ENCODE results near the gene CASP12. TPM values are rescaled to one million over a fixed set of nuclear protein-coding genes. Genes with fewer than 3 reads are reported as not detected.

CASP12 gene
- total RNA-seq, 4 donors from 2014 or later, result not detected

DNA sequence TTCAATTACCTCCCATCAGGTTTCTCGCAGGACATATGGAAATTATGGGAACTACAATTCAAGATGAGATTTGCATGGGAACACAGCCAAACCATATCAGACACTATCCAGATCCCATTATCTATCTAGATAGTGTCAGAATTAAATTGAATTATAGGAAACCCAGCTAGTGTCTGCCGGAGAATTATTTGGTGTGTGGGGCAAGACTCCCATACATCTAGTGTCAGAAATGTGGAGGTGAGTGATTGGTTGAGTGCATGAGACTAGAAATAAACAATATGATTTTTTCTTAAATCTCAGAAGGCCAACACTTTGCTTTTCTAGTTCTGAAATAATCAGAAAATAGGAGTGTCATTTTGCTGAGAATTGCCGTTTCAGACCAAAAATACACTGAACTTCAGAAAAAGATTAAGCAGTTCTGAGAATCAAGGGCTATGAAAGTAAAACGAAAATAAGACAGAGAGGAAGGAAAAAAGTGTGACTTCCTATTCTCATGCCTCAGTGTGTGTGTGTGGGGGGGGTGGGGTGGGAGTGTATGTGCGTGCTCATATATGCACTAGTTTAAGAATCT lies 21.3 kb downstream of the CASP12 start:
- Histone ChIP-seq H3K4me1 (no peaks in the 10 kb centered on the region), H3K27ac (no peak overlapping the region), H3K4me3 (no peak overlapping the region)

GRCh38 chr11:104876324-104876723 lies 21.9 kb downstream of the CASP12 start:
- Histone ChIP-seq H3K4me3 (no peak overlapping the region), H3K36me3 (no peaks in the 10 kb centered on the region), H3K27me3 (no peaks in the 10 kb centered on the region), H3K4me1 (no peaks in the 10 kb centered on the region), H3K27ac (no peak overlapping the region), H3K9me3 (no peaks in the 10 kb centered on the region)
- TF ChIP-seq POLR2A (IDR thresholded peaks at IDR 0.05), result no peak
- no peak for TF ChIP-seq EP300 (IDR thresholded peaks at IDR 0.05)
- no peak for TF ChIP-seq POLR2AphosphoS5 (IDR thresholded peaks at IDR 0.05)
- TF ChIP-seq, protein P1, sequence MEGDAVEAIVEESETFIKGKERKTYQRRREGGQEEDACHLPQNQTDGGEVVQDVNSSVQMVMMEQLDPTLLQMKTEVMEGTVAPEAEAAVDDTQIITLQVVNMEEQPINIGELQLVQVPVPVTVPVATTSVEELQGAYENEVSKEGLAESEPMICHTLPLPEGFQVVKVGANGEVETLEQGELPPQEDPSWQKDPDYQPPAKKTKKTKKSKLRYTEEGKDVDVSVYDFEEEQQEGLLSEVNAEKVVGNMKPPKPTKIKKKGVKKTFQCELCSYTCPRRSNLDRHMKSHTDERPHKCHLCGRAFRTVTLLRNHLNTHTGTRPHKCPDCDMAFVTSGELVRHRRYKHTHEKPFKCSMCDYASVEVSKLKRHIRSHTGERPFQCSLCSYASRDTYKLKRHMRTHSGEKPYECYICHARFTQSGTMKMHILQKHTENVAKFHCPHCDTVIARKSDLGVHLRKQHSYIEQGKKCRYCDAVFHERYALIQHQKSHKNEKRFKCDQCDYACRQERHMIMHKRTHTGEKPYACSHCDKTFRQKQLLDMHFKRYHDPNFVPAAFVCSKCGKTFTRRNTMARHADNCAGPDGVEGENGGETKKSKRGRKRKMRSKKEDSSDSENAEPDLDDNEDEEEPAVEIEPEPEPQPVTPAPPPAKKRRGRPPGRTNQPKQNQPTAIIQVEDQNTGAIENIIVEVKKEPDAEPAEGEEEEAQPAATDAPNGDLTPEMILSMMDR (IDR thresholded peaks at IDR 0.05), result no peak
- DNase-seq (ENCODE audit: low spot score in 2 of 2), result no peak

More for the DNA sequence above, 21.3 kb downstream of the CASP12 start:
- TF ChIP-seq POLR2A (IDR thresholded peaks at IDR 0.05) (no peak), EP300 (IDR thresholded peaks at IDR 0.05) (no peak), POLR2AphosphoS5 (IDR thresholded peaks at IDR 0.05) (no peak)
- TF ChIP-seq, protein P1 (IDR thresholded peaks at IDR 0.05), result no peak
- no peaks in the 10 kb centered on the region for H3K9me3 ChIP-seq
- H3K27me3 ChIP-seq, result no peaks in the 10 kb centered on the region
- 78% methylated on average over 5 of the region's 5 CpGs for WGBS
- DNase-seq (ENCODE audit: low spot score in 2 of 2), result no peak
- no peaks in the 10 kb centered on the region for H3K36me3 ChIP-seq

DNA sequence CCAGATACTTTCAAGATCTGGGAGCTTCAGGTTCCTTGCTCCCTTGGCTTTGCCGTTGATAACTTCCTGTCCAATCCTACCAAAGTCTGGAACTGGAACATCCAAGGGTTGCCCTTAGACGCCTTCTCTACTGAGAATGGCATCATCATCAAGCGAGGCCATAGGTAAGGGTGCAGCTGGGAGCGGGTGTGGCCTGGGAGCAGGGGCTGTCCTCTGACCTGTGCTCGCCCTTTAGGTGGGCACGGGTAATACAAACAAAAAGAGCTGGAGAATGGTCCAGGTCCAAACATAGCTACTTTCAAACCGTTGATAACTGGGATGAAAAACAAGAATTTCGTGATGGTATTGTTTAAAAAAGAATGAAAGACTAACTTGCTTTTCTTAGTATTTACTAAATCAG lies 25.0 kb downstream of the CASP12 start:
- Histone ChIP-seq H3K27me3 (no peaks in the 10 kb centered on the region), H3K4me1 (no peaks in the 10 kb centered on the region), H3K27ac (no peak overlapping the region), H3K36me3 (no peaks in the 10 kb centered on the region), H3K9me3 (no peaks in the 10 kb centered on the region), H3K4me3 (no peak overlapping the region)
- DNase-seq (ENCODE audit: low spot score in 2 of 2), result no peak
- WGBS, result 81% methylated on average over 8 of the region's 8 CpGs
- TF ChIP-seq POLR2A (IDR thresholded peaks at IDR 0.05), result no peak
- TF ChIP-seq, protein P1 (IDR thresholded peaks at IDR 0.05), result no peak
- TF ChIP-seq POLR2AphosphoS5 (IDR thresholded peaks at IDR 0.05), result no peak
- no peak for TF ChIP-seq EP300 (IDR thresholded peaks at IDR 0.05)

DNA sequence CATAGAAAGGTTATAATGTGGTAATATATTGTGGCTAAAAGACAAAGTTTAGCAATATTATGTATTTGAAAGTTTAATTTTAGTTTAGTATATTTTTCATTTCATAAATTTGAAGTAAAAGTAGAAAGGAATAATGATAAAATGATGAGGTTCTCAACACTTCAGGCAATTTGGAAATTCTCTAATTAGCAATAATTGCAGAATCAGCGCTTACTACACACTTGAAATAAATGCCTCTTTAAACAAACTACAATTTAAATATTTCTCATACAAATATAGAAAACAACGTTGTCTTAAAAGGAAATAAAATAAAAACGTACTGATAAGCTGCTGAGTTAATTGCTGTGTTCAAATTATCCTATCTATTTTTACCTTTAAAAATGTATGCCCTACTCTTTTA lies 25.9 kb downstream of the CASP12 start:
- Histone ChIP-seq H3K4me1 (no peaks in the 10 kb centered on the region), H3K27me3 (no peaks in the 10 kb centered on the region), H3K36me3 (no peaks in the 10 kb centered on the region), H3K27ac (no peak overlapping the region), H3K4me3 (no peak overlapping the region), H3K9me3 (no peaks in the 10 kb centered on the region)
- no peak for DNase-seq (ENCODE audit: low spot score in 2 of 2)
- TF ChIP-seq, protein P1 (IDR thresholded peaks at IDR 0.05), result no peak
- TF ChIP-seq POLR2AphosphoS5 (IDR thresholded peaks at IDR 0.05) (no peak), EP300 (IDR thresholded peaks at IDR 0.05) (no peak), POLR2A (IDR thresholded peaks at IDR 0.05) (no peak)
- 62% methylated on average over 3 of the region's 3 CpGs for WGBS

GRCh38 chr11:104870910-104871309 lies 27.4 kb downstream of the CASP12 start:
- H3K4me1 ChIP-seq, result no peaks in the 10 kb centered on the region
- DNase-seq (ENCODE audit: low spot score in 2 of 2), result no peak
- H3K9me3 ChIP-seq, result no peaks in the 10 kb centered on the region
- no peak overlapping the region for H3K4me3 ChIP-seq
- no peaks in the 10 kb centered on the region for H3K36me3 ChIP-seq
- no peaks in the 10 kb centered on the region for H3K27me3 ChIP-seq
- no peak overlapping the region for H3K27ac ChIP-seq
- TF ChIP-seq EP300 (IDR thresholded peaks at IDR 0.05) (no peak), POLR2A (IDR thresholded peaks at IDR 0.05) (no peak), POLR2AphosphoS5 (IDR thresholded peaks at IDR 0.05) (no peak)
- TF ChIP-seq, protein P1 (IDR thresholded peaks at IDR 0.05), result no peak

All from suprapubic skin (tissue), 4 donors.